ENCODE measurements around the gene DHX16. TPM values are rescaled to one million over a fixed set of nuclear protein-coding genes. Genes with fewer than 3 reads are reported as not detected.
A peak's percentile ranks its signal among the peaks of the same experiment; 100 is the strongest.

The DHX16 gene
- total and polyA plus RNA-seq, 9 of the 15 experiments (the other 6 are each of a cell fraction or from before 2014, with no cell fraction given): 14.6 to 66.1 (median 47.5) TPM

GRCh38 chr6:30615958-30616810 lies 56.6 kb downstream of the DHX16 start (continued):
- peak; percentile 7 to 19 for TF ChIP-seq AFF1 (IDR thresholded peaks at IDR 0.05; ENCODE audit: low read depth in 1 of 2, partially characterized antibody in 2 of 2)
- TF ChIP-seq ATF6 (CRISPR knock-in tag; IDR thresholded peaks at IDR 0.05): no peak
- no peak for TF ChIP-seq SAFB2 (IDR thresholded peaks at IDR 0.05; ENCODE audit: borderline replicate concordance, low read depth, low read length, severe bottlenecking)
- TF ChIP-seq HINFP (tag; conservative IDR thresholded peaks at IDR 0.05; ENCODE audit: low read depth): no peak
- peak in 1 of 2 experiments; percentile 3; a peak in 2 of 4 replicates for TF ChIP-seq TBL1XR1 (IDR thresholded peaks at IDR 0.05; ENCODE audit: low read length in 2 of 2)
- TF ChIP-seq ZC3H4 (CRISPR knock-in tag; IDR thresholded peaks at IDR 0.05; ENCODE audit: borderline replicate concordance): peak; percentile 98; the same call in 1 of the 2 replicates
- TF ChIP-seq ZNF57 (CRISPR knock-in tag; IDR thresholded peaks at IDR 0.05): 0 out of 2 replicates have a peak, but pooled peaks have one; percentile 27
- 0 out of 2 replicates have a peak, but pooled peaks have one; percentile 5 for TF ChIP-seq SNIP1 (IDR thresholded peaks at IDR 0.05; ENCODE audit: low read depth)
- 0 out of 4 replicates have a peak, but pooled peaks of 1 of the 2 experiments have one; percentile 11 for TF ChIP-seq HDAC1 (IDR thresholded peaks at IDR 0.05)
- TF ChIP-seq MTA3 (IDR thresholded peaks at IDR 0.05; ENCODE audit: borderline replicate concordance): peak; percentile 85
- TF ChIP-seq BHLHE40 (IDR thresholded peaks at IDR 0.05; ENCODE audit: low read length): no peak
- TF ChIP-seq BRF1 (IDR thresholded peaks at IDR 0.05; ENCODE audit: borderline replicate concordance, extremely low read depth, insufficient read length): no peak
- TF ChIP-seq BRF2 (IDR thresholded peaks at IDR 0.05; ENCODE audit: borderline replicate concordance, insufficient read depth, insufficient read length): no peak
- TF ChIP-seq ZNF639 (CRISPR knock-in tag; conservative IDR thresholded peaks at IDR 0.05 in 1 of 2, IDR thresholded peaks at IDR 0.05 in 1 of 2): peak in 1 of 2 experiments; percentile 61; a peak in 1 of 4 replicates

Data from K562 (cell line).